Measurements from ENCODE around the gene FEZF1.
"Not testable (repeated sequence)": the region's sequence is repeated elsewhere in the genome, so short reads cannot be mapped to it uniquely, and the experiment has no call there.

Gene FEZF1

GRCh38 chr7:122299624-122300210, 4.8 kb downstream of the FEZF1 start:
- TF ChIP-seq POLR2A (IDR thresholded peaks at IDR 0.05; ENCODE audit: low read depth, low read length) (no peak), POLR2AphosphoS5 (IDR thresholded peaks at IDR 0.05; ENCODE audit: low read depth, low read length) (no peak), TAF1 (IDR thresholded peaks at IDR 0.05; ENCODE audit: borderline replicate concordance, low read depth, low read length) (no peak)
- FAIRE-seq (no peak), DNase-seq (ENCODE audit: insufficient read length) (no peak)

- FAIRE-seq (no peak), DNase-seq (ENCODE audit: insufficient read length) (no peak)
- no peak for TF ChIP-seq POLR2A (IDR thresholded peaks at IDR 0.05; ENCODE audit: low read depth, low read length)
- TF ChIP-seq TAF1 (IDR thresholded peaks at IDR 0.05; ENCODE audit: borderline replicate concordance, low read depth, low read length): no peak
- TF ChIP-seq POLR2AphosphoS5 (IDR thresholded peaks at IDR 0.05; ENCODE audit: low read depth, low read length): no peak
Observed at GRCh38 chr7:122298618-122299017, 5.9 kb downstream of the FEZF1 start.

- TF ChIP-seq POLR2A (IDR thresholded peaks at IDR 0.05; ENCODE audit: low read depth, low read length) (no peak), POLR2AphosphoS5 (IDR thresholded peaks at IDR 0.05; ENCODE audit: low read depth, low read length) (no peak), TAF1 (IDR thresholded peaks at IDR 0.05; ENCODE audit: borderline replicate concordance, low read depth, low read length) (no peak)
- FAIRE-seq: no peak
- DNase-seq (ENCODE audit: insufficient read length): no peak
Observed at GRCh38 chr7:122298131-122298530, 6.4 kb downstream of the FEZF1 start.

- DNase-seq (ENCODE audit: insufficient read length) (no peak), FAIRE-seq (no peak)
- TF ChIP-seq POLR2A (IDR thresholded peaks at IDR 0.05; ENCODE audit: low read depth, low read length): no peak
- TF ChIP-seq TAF1 (IDR thresholded peaks at IDR 0.05; ENCODE audit: borderline replicate concordance, low read depth, low read length): no peak
- TF ChIP-seq POLR2AphosphoS5 (IDR thresholded peaks at IDR 0.05; ENCODE audit: low read depth, low read length): no peak
Observed at GRCh38 chr7:122291189-122291588, 13.4 kb downstream of the FEZF1 start.

- DNase-seq (ENCODE audit: insufficient read length): no peak
- no peak for TF ChIP-seq TAF1 (IDR thresholded peaks at IDR 0.05; ENCODE audit: borderline replicate concordance, low read depth, low read length)
- no peak for TF ChIP-seq POLR2A (IDR thresholded peaks at IDR 0.05; ENCODE audit: low read depth, low read length)
- no peak for TF ChIP-seq POLR2AphosphoS5 (IDR thresholded peaks at IDR 0.05; ENCODE audit: low read depth, low read length)
- FAIRE-seq: no peak
Observed at GRCh38 chr7:122290476-122290875, 14.1 kb downstream of the FEZF1 start.

GRCh38 chr7:122289426-122289825, 15.1 kb downstream of the FEZF1 start:
- TF ChIP-seq POLR2AphosphoS5 (IDR thresholded peaks at IDR 0.05; ENCODE audit: low read depth, low read length) (no peak), POLR2A (IDR thresholded peaks at IDR 0.05; ENCODE audit: low read depth, low read length) (no peak), TAF1 (IDR thresholded peaks at IDR 0.05; ENCODE audit: borderline replicate concordance, low read depth, low read length) (no peak)
- DNase-seq (ENCODE audit: insufficient read length) (no peak), FAIRE-seq (no peak)

- not testable (repeated sequence) for DNase-seq (ENCODE audit: insufficient read length); FAIRE-seq
Observed at GRCh38 chr7:122284608-122285007, 19.9 kb downstream of the FEZF1 start.

- FAIRE-seq (no peak), DNase-seq (ENCODE audit: insufficient read length) (no peak)
- TF ChIP-seq POLR2A (IDR thresholded peaks at IDR 0.05; ENCODE audit: low read depth, low read length) (no peak), TAF1 (IDR thresholded peaks at IDR 0.05; ENCODE audit: borderline replicate concordance, low read depth, low read length) (no peak), POLR2AphosphoS5 (IDR thresholded peaks at IDR 0.05; ENCODE audit: low read depth, low read length) (no peak)
Observed at GRCh38 chr7:122273117-122273516, 31.4 kb downstream of the FEZF1 start.

- no peak for DNase-seq (ENCODE audit: insufficient read length)
Observed at GRCh38 chr7:122269241-122269640, 35.3 kb downstream of the FEZF1 start.

GRCh38 chr7:122268101-122268500, 36.4 kb downstream of the FEZF1 start:
- no peak for TF ChIP-seq POLR2AphosphoS5 (IDR thresholded peaks at IDR 0.05; ENCODE audit: low read depth, low read length)
- no peak for TF ChIP-seq TAF1 (IDR thresholded peaks at IDR 0.05; ENCODE audit: borderline replicate concordance, low read depth, low read length)
- no peak for TF ChIP-seq POLR2A (IDR thresholded peaks at IDR 0.05; ENCODE audit: low read depth, low read length)
- FAIRE-seq: no peak
- DNase-seq (ENCODE audit: insufficient read length): no peak

More at GRCh38 chr7:122269241-122269640, 35.3 kb downstream of the FEZF1 start:
- FAIRE-seq: no peak
- no peak for TF ChIP-seq POLR2A (IDR thresholded peaks at IDR 0.05; ENCODE audit: low read depth, low read length)
- TF ChIP-seq TAF1 (IDR thresholded peaks at IDR 0.05; ENCODE audit: borderline replicate concordance, low read depth, low read length): no peak
- TF ChIP-seq POLR2AphosphoS5 (IDR thresholded peaks at IDR 0.05; ENCODE audit: low read depth, low read length): no peak

- DNase-seq (ENCODE audit: insufficient read length) (no peak), FAIRE-seq (no peak)
- no peak for TF ChIP-seq POLR2A (IDR thresholded peaks at IDR 0.05; ENCODE audit: low read depth, low read length)
- no peak for TF ChIP-seq TAF1 (IDR thresholded peaks at IDR 0.05; ENCODE audit: borderline replicate concordance, low read depth, low read length)
- no peak for TF ChIP-seq POLR2AphosphoS5 (IDR thresholded peaks at IDR 0.05; ENCODE audit: low read depth, low read length)
Observed at GRCh38 chr7:122262246-122262645, 42.3 kb downstream of the FEZF1 start.

GRCh38 chr7:122261442-122261841, 43.1 kb downstream of the FEZF1 start:
- TF ChIP-seq POLR2A (IDR thresholded peaks at IDR 0.05; ENCODE audit: low read depth, low read length): no peak
- no peak for TF ChIP-seq POLR2AphosphoS5 (IDR thresholded peaks at IDR 0.05; ENCODE audit: low read depth, low read length)
- no peak for TF ChIP-seq TAF1 (IDR thresholded peaks at IDR 0.05; ENCODE audit: borderline replicate concordance, low read depth, low read length)
- no peak for FAIRE-seq
- no peak for DNase-seq (ENCODE audit: insufficient read length)

- DNase-seq (ENCODE audit: insufficient read length): no peak
- FAIRE-seq: no peak
- TF ChIP-seq TAF1 (IDR thresholded peaks at IDR 0.05; ENCODE audit: borderline replicate concordance, low read depth, low read length) (no peak), POLR2A (IDR thresholded peaks at IDR 0.05; ENCODE audit: low read depth, low read length) (no peak), POLR2AphosphoS5 (IDR thresholded peaks at IDR 0.05; ENCODE audit: low read depth, low read length) (no peak)
Observed at GRCh38 chr7:122261016-122261415, 43.5 kb downstream of the FEZF1 start.

All from GM12892 (cell line).